Activated CD8-positive, alpha-beta T cell treated with anti-CD3 and anti-CD28 coated beads, Interleukin-2, amount 10 ng/mL, durations not matched to agents 7 days and 5 days (primary cell): Measurements from ENCODE around the gene ACHE. TPM values are rescaled to one million over a fixed set of nuclear protein-coding genes. Genes with fewer than 3 reads are reported as not detected.

Source experiments
- ATAC-seq: fragments of 150-1000 bp; cut with Tn5 transposase; one replicate; pipeline ENCODE4 v1.10.0; 2021; ENCODE audit warnings: moderate library complexity
- CTCF ChIA-PET: fragments of 350-600 bp; sonication (Branson Sonifier 250); formaldehyde crosslinking; loops from one replicate; lab custom pipeline; 2021; ENCODE audit warnings: antibody characterized with exemption; lab: Charles Lee
- POLR2A ChIA-PET: fragments of 350-600 bp; sonication (Branson Sonifier 250); formaldehyde crosslinking; loops from one replicate; lab custom pipeline; 2021; ENCODE audit warnings: antibody characterized with exemption; lab: Charles Lee
- DNase-seq: peaks from one replicate; pipeline ENCODE4 v3.0.0-alpha.2; 2020
- H3K27ac Mint-ChIP-seq: one replicate; pipeline ENCODE4 v1.8.0; 2021; ENCODE audit warnings: mild to moderate bottlenecking, mixed read lengths
- H3K27me3 Mint-ChIP-seq: one replicate; pipeline ENCODE4 v1.8.0; 2021; ENCODE audit warnings: low read depth, mixed read lengths
- H3K36me3 Mint-ChIP-seq: one replicate; pipeline ENCODE4 v1.8.0; 2021; ENCODE audit warnings: low read depth, mixed read lengths
- H3K4me1 Mint-ChIP-seq: one replicate; pipeline ENCODE4 v1.8.0; 2021; ENCODE audit warnings: low read depth, mixed read lengths
- H3K4me3 Mint-ChIP-seq: one replicate; pipeline ENCODE4 v1.8.0; 2021; ENCODE audit warnings: mild to moderate bottlenecking, mixed read lengths
- H3K9me3 Mint-ChIP-seq: one replicate; pipeline ENCODE4 v1.8.0; 2022; ENCODE audit warnings: mixed read lengths; ENCODE audit not compliant: insufficient read depth
- total RNA-seq, 2 experiments: library from RNA; stranded (reverse); gene quantifications; one replicate each; pipeline ENCODE4 v1.2.3, GENCODE V29; 2021

Gene ACHE
- total RNA-seq, 2 experiments from 2014 or later: not detected

DNA sequence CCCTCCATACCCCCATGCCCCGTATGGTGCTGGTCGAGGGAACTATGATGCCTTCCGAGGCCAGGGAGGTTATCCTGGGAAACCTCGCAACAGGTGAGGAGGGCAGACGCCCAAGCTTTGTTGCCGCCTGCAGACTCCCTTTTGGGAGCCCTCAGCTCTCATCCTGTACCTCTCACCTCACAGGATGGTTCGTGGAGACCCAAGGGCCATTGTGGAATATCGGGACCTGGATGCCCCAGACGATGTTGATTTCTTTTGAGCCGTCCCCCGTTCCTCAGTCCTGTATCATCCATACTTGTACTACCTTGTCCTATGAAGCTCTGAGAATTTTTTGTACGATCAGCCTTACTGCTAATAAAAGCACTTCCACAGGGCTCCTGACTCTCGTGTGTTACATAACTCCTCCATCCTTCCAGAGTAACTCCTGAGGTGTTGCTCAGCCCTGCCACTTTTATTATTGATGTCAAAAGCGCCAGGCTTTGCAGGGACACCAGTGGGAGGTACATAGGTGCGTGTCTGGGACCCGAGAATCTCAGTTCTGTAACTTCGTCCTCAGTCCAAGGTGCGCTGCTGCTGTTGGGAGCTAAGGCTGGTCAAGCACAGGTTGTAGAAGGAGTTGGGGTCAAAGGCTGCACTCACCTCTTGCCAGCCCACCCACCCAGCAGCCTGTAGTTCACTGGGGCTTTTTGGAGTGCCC, 7.2 kb downstream of the ACHE start:
- ATAC-seq (no peak), DNase-seq (no peak)
- no peaks in the 10 kb centered on the region for H3K9me3 Mint-ChIP-seq
- H3K4me3 Mint-ChIP-seq: peak overlapping the region; percentile 82
- peaks cover 16% of the 10 kb centered on the region for H3K27me3 Mint-ChIP-seq
- peaks cover 56% of the 10 kb centered on the region for H3K4me1 Mint-ChIP-seq
- H3K27ac Mint-ChIP-seq: peak overlapping the region; percentile 91
- peaks cover 52% of the 10 kb centered on the region for H3K36me3 Mint-ChIP-seq
- ChIA-PET CTCF (interaction anchor here (0.6 to 2.8 kb wide), 4 partner anchors 13 to 273 kb away, joined by 3 to 15 read pairs (median 9); partner anchors contain the start of genes SLC12A9 and SRRT), POLR2A (interaction anchor here (0.7 to 5.4 kb wide), 3 partner anchors 12 to 329 kb away, joined by 3 to 115 read pairs (median 3); partner anchors contain the start of genes PLOD3, SRRT and ZNHIT1)

DNA sequence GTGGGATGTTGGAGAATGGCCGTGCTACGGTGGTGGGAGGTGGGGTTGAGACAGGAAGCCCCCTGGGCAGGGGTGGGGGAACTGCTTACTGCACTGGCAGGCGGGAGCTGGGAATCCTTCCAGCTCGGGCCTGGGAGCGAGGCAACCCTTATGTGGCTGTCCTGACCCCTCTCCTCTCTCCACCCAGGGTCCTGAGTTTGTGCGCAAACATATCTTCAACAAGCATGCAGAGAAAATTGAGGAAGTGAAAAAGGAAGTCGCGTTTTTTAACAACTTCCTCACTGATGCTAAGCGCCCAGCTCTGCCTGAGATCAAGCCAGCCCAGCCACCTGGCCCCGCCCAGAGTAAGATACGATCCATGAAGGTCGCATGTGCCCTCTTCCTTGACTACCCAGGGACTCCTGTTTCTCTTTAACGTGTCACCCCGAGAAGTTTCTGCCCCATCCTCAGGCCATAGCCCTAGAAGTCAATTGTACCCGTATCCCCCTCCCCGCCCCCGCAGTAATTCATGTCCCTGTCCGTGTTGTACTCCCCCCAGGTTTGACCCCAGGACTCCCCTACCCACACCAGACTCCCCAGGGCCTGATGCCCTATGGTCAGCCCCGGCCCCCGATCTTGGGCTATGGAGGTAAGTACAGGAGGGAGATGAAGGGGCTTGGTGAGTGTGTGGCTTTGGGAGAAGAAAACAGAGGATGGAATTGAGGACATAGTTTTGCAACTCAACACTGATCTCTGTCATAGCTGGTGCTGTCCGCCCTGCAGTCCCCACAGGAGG, 8.0 kb downstream of the ACHE start:
- peaks cover 62% of the 10 kb centered on the region for H3K4me1 Mint-ChIP-seq
- DNase-seq: peak; percentile 82

DNA sequence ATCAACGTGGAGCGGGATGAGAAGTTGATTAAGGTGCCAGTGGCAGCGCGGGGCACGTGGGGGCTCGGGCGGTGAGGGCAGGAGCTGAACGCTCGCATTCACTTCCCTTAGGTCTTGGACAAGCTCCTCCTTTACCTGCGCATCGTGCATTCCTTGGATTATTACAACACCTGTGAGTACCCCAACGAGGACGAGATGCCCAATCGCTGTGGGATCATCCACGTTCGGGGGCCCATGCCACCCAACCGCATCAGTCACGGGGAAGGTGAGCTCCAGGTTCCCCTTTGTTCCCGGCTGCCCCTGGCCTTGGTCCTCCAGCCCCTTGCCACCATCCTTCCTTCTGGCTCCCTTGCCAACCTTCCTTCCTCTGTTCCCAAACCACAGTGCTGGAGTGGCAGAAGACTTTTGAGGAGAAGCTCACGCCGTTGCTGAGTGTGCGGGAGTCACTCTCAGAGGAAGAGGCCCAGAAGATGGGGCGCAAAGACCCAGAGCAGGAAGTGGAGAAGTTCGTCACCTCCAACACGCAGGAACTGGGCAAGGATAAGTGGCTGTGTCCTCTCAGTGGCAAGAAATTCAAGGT, 8.7 kb downstream of the ACHE start:
- DNase-seq (no peak), ATAC-seq (no peak)
- H3K36me3 Mint-ChIP-seq: peaks cover 62% of the 10 kb centered on the region
- H3K4me3 Mint-ChIP-seq: peak overlapping the region; percentile 82
- H3K9me3 Mint-ChIP-seq: no peaks in the 10 kb centered on the region
- H3K27me3 Mint-ChIP-seq: peaks cover 6% of the 10 kb centered on the region
- H3K27ac Mint-ChIP-seq: peak overlapping the region; percentile 91
- ChIA-PET CTCF (interaction anchor here (0.6 to 2.8 kb wide), 6 partner anchors 12 to 190 kb away, joined by 3 to 15 read pairs (median 4); partner anchors contain the start of genes POP7, SLC12A9 and SRRT), POLR2A (interaction anchor here (0.7 to 5.4 kb wide), 5 partner anchors 11 to 458 kb away, joined by 3 to 115 read pairs (median 4); partner anchors contain the start of genes MEPCE, SRRT, TRIM56 and ZCWPW1)
- peaks cover 62% of the 10 kb centered on the region for H3K4me1 Mint-ChIP-seq

More for the DNA sequence above, 8.0 kb downstream of the ACHE start:
- no peaks in the 10 kb centered on the region for H3K9me3 Mint-ChIP-seq
- ChIA-PET CTCF (interaction anchor here (0.6 to 2.8 kb wide), 6 partner anchors 13 to 190 kb away, joined by 3 to 15 read pairs (median 4); partner anchors contain the start of genes POP7, SLC12A9 and SRRT), POLR2A (interaction anchor here (0.8 to 5.4 kb wide), 4 partner anchors 11 to 304 kb away, joined by 3 to 115 read pairs (median 4); partner anchors contain the start of genes SRRT and TRIM56)
- peaks cover 58% of the 10 kb centered on the region for H3K36me3 Mint-ChIP-seq
- peak overlapping the region; percentile 91 for H3K27ac Mint-ChIP-seq
- peak; percentile 37 for ATAC-seq
- peaks cover 12% of the 10 kb centered on the region for H3K27me3 Mint-ChIP-seq
- H3K4me3 Mint-ChIP-seq: peak overlapping the region; percentile 82

DNA sequence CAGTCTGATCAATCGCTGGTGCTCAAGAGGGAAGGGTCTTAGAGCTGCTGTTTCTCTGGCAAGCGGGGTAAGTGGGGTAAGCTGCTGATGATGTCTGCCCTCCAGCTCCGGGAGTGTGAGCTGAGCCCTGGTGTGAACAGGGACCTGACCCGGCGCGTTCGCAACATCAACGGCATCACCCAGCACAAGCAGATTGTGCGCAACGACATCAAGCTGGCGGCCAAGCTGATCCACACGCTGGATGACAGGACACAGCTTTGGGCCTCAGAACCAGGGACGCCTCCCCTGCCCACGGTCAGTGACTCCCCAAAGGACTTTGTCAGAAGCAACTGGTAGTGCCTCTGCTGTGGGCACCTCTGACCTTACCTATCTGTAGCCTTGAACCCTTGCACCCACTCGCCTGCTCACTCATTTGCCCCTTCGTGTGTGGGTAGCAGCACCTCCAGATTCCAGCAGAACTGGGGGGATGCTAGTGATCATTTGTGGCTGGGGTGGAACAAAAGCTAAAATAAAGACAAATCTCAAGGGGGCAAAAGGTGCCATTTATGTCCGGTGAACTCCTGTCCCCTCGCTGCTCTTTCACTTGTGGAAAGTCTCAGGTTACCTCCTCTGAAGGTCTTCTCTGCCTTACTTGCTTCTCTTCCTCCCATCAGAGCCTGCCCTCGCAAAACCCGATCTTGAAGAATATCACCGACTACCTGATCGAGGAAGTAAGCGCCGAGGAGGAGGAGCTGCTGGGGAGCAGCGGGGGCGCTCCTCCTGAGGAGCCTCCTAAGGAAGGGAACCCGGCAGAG, 9.3 kb downstream of the ACHE start:
- ChIA-PET CTCF (interaction anchor here (1.0 to 2.8 kb wide), 4 partner anchors 11 to 191 kb away, joined by 3 to 15 read pairs (median 7); partner anchors contain the start of genes POP7, SLC12A9 and SRRT), POLR2A (interaction anchor here (0.7 to 5.4 kb wide), 4 partner anchors 10 to 457 kb away, joined by 3 to 115 read pairs (median 4); partner anchors contain the start of genes MEPCE, SRRT, TRIM56 and ZCWPW1)
- Mint-ChIP-seq H3K27me3 (peaks cover 1% of the 10 kb centered on the region), H3K9me3 (no peaks in the 10 kb centered on the region), H3K27ac (peak overlapping the region; percentile 82), H3K4me1 (peaks cover 66% of the 10 kb centered on the region), H3K4me3 (peak overlapping the region; percentile 44), H3K36me3 (peaks cover 67% of the 10 kb centered on the region)
- no peak for ATAC-seq
- no peak for DNase-seq

DNA sequence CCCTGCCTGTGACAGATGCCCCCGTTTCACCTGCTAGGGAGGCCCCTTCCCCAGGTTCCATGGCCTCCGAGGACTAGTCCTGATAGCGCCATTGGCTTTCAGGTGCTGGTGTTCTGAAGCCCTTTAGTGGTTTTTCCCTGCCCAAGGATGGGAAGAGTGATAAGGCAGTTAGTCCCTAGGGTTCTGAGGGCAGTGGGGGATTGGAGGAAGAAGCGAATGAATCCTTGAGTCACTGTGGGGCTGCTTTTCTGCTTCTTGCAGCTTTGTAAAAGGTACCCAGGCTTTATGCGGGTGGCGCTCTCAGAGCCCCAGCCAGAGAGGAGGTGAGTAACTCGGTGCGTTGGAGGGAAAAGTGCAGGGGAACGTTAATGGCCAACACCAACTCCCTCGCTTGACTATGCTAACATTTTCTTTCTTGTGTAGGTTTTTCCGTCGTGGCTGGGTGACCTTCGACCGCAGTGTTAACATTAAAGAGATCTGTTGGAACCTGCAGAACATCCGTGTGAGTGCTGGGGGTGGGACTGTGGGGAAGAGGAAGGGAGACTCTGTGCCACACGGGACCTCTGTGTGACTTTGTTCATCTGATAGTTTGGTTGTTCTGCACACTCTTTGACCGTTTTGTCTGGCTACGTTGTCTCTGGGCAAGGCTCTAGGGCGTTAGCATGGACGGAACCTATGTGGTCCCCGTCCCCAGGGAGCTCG, 10.1 kb downstream of the ACHE start:
- no peak overlapping the region for H3K4me3 Mint-ChIP-seq
- H3K4me1 Mint-ChIP-seq: peaks cover 64% of the 10 kb centered on the region
- DNase-seq (no peak), ATAC-seq (no peak)
- H3K27me3 Mint-ChIP-seq: no peaks in the 10 kb centered on the region
- peak overlapping the region; percentile 32 for H3K27ac Mint-ChIP-seq
- ChIA-PET CTCF (interaction anchor here (2.8 kb wide), 1 partner anchor 10 kb away, joined by 15 read pairs; the partner anchor contains the start of gene SRRT), POLR2A (interaction anchor here (2.6 to 5.4 kb wide), 2 partner anchors 9 to 10 kb away, joined by 8 to 115 read pairs; partner anchors contain the start of gene SRRT)
- peaks cover 73% of the 10 kb centered on the region for H3K36me3 Mint-ChIP-seq
- H3K9me3 Mint-ChIP-seq: no peaks in the 10 kb centered on the region

DNA sequence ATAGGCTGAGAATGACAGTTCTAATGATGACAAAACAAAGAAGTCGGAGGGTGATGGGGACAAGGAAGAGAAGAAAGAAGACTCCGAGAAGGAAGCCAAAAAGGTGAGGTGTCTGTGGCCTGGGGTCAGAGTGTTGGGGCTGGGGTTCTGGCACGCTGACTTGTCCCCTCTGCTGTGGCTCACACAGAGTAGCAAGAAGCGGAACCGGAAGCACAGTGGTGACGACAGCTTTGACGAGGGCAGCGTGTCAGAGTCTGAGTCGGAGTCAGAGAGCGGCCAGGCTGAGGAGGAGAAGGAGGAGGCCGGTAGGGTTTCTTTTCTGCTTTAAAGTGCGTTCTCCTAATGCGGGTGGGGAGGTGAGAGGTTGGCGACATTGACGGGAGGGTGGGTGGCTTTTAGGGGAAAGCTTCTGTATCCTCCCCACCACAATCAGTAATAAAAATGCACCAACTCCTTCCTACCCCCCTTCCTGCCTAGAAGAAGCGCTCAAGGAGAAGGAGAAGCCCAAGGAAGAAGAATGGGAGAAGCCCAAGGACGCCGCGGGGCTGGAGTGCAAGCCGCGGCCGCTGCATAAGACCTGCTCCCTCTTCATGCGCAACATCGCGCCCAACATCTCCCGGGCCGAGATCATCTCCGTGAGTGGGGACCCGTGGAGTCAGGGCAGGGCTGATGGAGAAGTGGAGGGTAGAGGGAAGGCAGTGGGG, 10.8 kb downstream of the ACHE start:
- Mint-ChIP-seq H3K27me3 (no peaks in the 10 kb centered on the region), H3K4me3 (peak overlapping the region; percentile 9), H3K27ac (peak overlapping the region; percentile 40), H3K9me3 (no peaks in the 10 kb centered on the region), H3K4me1 (peaks cover 63% of the 10 kb centered on the region), H3K36me3 (peaks cover 78% of the 10 kb centered on the region)
- ATAC-seq (no peak), DNase-seq (no peak)
- POLR2A ChIA-PET: interaction anchor here (2.6 kb wide), 1 partner anchor 10 kb away, joined by 8 read pairs; the partner anchor contains the start of gene SRRT
- CTCF ChIA-PET: no interaction called here

DNA sequence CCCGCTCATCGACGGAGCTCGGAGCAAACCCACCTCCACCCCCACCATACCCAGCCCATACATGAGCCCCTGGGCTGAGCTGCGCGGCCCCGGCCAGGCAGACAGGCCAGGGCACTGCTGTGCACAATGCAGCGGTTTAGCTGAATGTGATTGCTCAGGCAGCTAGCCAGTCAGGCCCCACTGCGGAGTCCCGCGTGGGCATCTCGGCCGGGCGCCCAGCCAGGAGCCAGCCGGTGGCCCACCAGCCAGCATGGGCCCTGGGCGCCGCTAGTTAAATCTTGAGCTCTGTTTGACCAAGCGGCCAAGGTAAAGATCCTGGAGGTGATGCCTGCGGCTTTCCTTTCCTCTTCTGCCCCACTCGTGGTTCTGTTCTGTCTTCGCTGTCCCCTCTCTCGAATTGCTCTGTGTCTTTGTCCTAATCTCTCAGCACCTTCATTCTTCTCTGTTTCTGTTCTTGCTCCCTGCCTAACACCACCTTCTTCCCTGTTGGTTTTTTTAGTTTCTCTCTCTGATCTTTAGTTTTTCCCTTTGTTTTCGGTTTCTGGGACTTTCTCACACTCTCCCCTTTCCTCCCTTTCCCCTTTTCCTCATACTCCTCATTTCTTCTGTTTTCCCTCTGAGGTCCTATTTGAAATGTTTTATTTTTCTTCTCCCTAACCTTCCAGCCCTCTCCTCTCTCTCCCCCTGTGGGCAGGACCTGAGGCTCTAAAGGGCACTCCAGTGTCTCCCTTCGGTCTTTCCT, 12.7 kb downstream of the ACHE start:
- DNase-seq (no peak), ATAC-seq (no peak)
- Mint-ChIP-seq H3K27ac (peak overlapping the region; percentile 42), H3K27me3 (no peaks in the 10 kb centered on the region), H3K36me3 (peaks cover 86% of the 10 kb centered on the region), H3K4me3 (no peak overlapping the region), H3K9me3 (no peaks in the 10 kb centered on the region), H3K4me1 (peaks cover 74% of the 10 kb centered on the region)
- ChIA-PET POLR2A (interaction anchor here (2.6 kb wide), 1 partner anchor 8 kb away, joined by 8 read pairs; the partner anchor contains the start of gene SRRT), CTCF (interaction anchor here (1.4 kb wide), 2 partner anchors 30 to 177 kb away, joined by 3 to 4 read pairs; partner anchors contain the start of genes POP7 and SLC12A9)

DNA sequence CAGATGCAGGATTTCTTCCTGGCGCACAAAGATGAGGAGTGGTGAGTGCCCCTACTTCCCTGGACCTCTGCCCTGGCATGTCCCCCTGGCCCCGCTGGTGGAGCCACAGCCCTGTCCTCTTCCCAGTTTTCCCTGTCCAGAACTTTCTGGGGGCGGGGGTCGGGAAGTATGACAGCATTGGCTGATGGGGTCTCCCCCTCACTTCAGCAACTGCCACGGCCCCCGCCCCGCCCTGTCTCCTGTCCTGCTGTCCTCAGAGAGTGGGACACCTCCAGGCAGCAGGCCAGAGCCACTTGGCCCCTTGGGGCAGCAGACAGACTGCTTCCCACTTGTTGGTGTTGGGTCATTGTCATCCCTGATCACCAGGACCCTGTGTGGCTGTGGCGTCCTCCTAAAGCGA, 13.5 kb downstream of the ACHE start:
- peaks cover 82% of the 10 kb centered on the region for H3K36me3 Mint-ChIP-seq
- no peak for DNase-seq
- no peaks in the 10 kb centered on the region for H3K27me3 Mint-ChIP-seq
- ATAC-seq: no peak
- POLR2A ChIA-PET: no interaction called here
- no peak overlapping the region for H3K4me3 Mint-ChIP-seq
- no peaks in the 10 kb centered on the region for H3K9me3 Mint-ChIP-seq
- no peak overlapping the region for H3K27ac Mint-ChIP-seq
- CTCF ChIA-PET: interaction anchor here (1.4 kb wide), 1 partner anchor 177 kb away, joined by 3 read pairs; the partner anchor contains the start of gene POP7
- H3K4me1 Mint-ChIP-seq: peaks cover 71% of the 10 kb centered on the region

DNA sequence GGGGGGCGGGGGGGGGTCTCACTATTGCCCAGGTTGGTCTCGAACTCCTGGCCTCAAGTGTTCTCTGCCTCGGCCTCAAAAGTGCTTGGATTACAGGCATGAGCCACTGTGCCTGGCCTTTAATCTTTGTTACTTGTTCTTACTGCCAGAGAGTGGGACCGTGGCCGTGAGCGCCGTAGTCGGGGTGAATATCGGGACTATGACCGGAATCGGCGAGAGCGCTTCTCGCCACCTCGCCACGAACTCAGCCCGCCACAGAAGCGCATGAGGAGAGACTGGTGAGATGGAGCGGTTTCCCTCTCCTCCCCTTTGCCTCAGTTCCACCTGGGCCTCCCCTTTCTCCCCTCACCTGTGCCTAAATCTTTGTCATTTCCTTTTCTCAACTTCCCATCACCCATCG, 14.6 kb downstream of the ACHE start:
- H3K4me3 Mint-ChIP-seq: no peak overlapping the region
- no peaks in the 10 kb centered on the region for H3K9me3 Mint-ChIP-seq
- ATAC-seq: no peak
- H3K36me3 Mint-ChIP-seq: peaks cover 79% of the 10 kb centered on the region
- ChIA-PET POLR2A (no interaction called here), CTCF (no interaction called here)
- peak overlapping the region; percentile 52 for H3K27ac Mint-ChIP-seq
- DNase-seq: no peak
- peaks cover 70% of the 10 kb centered on the region for H3K4me1 Mint-ChIP-seq
- H3K27me3 Mint-ChIP-seq: no peaks in the 10 kb centered on the region
